Liver (tissue), 9 donors: ENCODE measurements around the gene PELO. TPM values are rescaled to one million over a fixed set of nuclear protein-coding genes. Genes with fewer than 3 reads are reported as not detected.

Experiments used
- DNase-seq: peaks from one replicate; pipeline ENCODE4 v3.0.0-alpha.2; 2017; ENCODE audit warnings: low spot score
- H3K27ac ChIP-seq, 2 donors: one replicate each; pipeline ENCODE4 v1.7.0; 2013; ENCODE audit warnings: inconsistent platforms in 2 of 2, low read length in 2 of 2, control low read depth in 1 of 2, low read depth in 1 of 2, mild to moderate bottlenecking in 1 of 2
- H3K27me3 ChIP-seq, 4 donors: one replicate each; pipeline versions ENCODE4 v1.6.1 to v1.7.0; 2013; ENCODE audit warnings: low read length in 3 of 4, inconsistent platforms in 1 of 4, mild to moderate bottlenecking in 1 of 4, moderate library complexity in 1 of 4; ENCODE audit not compliant: control insufficient read depth in 4 of 4, insufficient read depth in 4 of 4
- H3K36me3 ChIP-seq, 4 donors: one replicate each; pipeline versions ENCODE4 v1.6.1 to v1.7.0; 2013; ENCODE audit warnings: low read length in 3 of 4, mild to moderate bottlenecking in 3 of 4, low read depth in 1 of 4, moderate library complexity in 1 of 4; ENCODE audit not compliant: control insufficient read depth in 4 of 4, insufficient read depth in 3 of 4
- H3K4me1 ChIP-seq, 4 donors: one replicate each; pipeline versions ENCODE4 v1.6.1 to v1.7.0; 2013; ENCODE audit warnings: low read length in 3 of 4, mild to moderate bottlenecking in 3 of 4, moderate library complexity in 1 of 4; ENCODE audit not compliant: control insufficient read depth in 4 of 4, insufficient read depth in 4 of 4
- H3K4me3 ChIP-seq, 3 donors: one replicate each; pipeline versions ENCODE4 v1.6.1 to v1.7.0; 2013; ENCODE audit warnings: low read length in 3 of 3, control low read depth in 1 of 3, low read depth in 1 of 3, mild to moderate bottlenecking in 1 of 3
- H3K9ac ChIP-seq, 2 donors: one replicate each; pipeline ENCODE4 v1.7.0; 2013; ENCODE audit warnings: low read length in 2 of 2, mild to moderate bottlenecking in 2 of 2, moderate library complexity in 2 of 2, control low read depth in 1 of 2, low read depth in 1 of 2
- H3K9me3 ChIP-seq, 4 donors: one replicate each; pipeline versions ENCODE4 v1.6.1 to v1.7.0; 2013; ENCODE audit warnings: low read length in 3 of 4; ENCODE audit not compliant: control insufficient read depth in 4 of 4
- ATF3 ChIP-seq: IDR thresholded peaks from 2 replicates; pipeline ENCODE4 v1.6.1; 2016; ENCODE audit warnings: antibody characterized with exemption
- CTCF ChIP-seq: fragments of 150-350 bp; IDR thresholded peaks from 2 replicates; pipeline ENCODE4 v1.5.1; 2017; ENCODE audit warnings: improper control_type of control experiment, low read depth, low read length; ENCODE audit not compliant: missing input control
- EGR1 ChIP-seq, 2 donors: IDR thresholded peaks; 2 replicates each; pipeline ENCODE4 v1.6.1; 2016 to 2018; ENCODE audit warnings: antibody characterized with exemption in 2 of 2, low read depth in 2 of 2
- FOXA1 ChIP-seq: IDR thresholded peaks from 2 replicates; pipeline ENCODE4 v1.6.1; 2016; ENCODE audit warnings: antibody characterized with exemption
- FOXA2 ChIP-seq: IDR thresholded peaks from 2 replicates; pipeline ENCODE4 v1.6.1; 2016; ENCODE audit warnings: antibody characterized with exemption
- GABPA ChIP-seq, 2 donors: IDR thresholded peaks in 1 of 2; conservative IDR thresholded peaks in 1 of 2; 2 replicates each; pipeline ENCODE4 v1.6.1; 2016; ENCODE audit warnings: antibody characterized with exemption in 2 of 2, mild to moderate bottlenecking in 1 of 2, moderate library complexity in 1 of 2
- HNF4A ChIP-seq, 2 donors: conservative IDR thresholded peaks; 2 replicates each; pipeline ENCODE4 v1.6.1; 2016; ENCODE audit warnings: antibody characterized with exemption in 2 of 2, mild to moderate bottlenecking in 2 of 2
- HNF4G ChIP-seq: IDR thresholded peaks from 2 replicates; pipeline ENCODE4 v1.6.1; 2016; ENCODE audit warnings: antibody characterized with exemption
- JUND ChIP-seq, 2 donors: IDR thresholded peaks; 2 replicates each; pipeline ENCODE4 v1.6.1; 2016; ENCODE audit warnings: antibody characterized with exemption in 2 of 2
- MAX ChIP-seq: IDR thresholded peaks from 2 replicates; pipeline ENCODE4 v1.6.1; 2016; ENCODE audit warnings: antibody characterized with exemption
- NR2F2 ChIP-seq: IDR thresholded peaks from 2 replicates; pipeline ENCODE4 v1.6.1; 2016; ENCODE audit warnings: antibody characterized with exemption
- RAD21 ChIP-seq, 2 donors: IDR thresholded peaks; 2 replicates each; pipeline ENCODE4 v1.6.1; 2016; ENCODE audit warnings: antibody characterized with exemption in 2 of 2, mild to moderate bottlenecking in 2 of 2
- RXRA ChIP-seq, 2 donors: IDR thresholded peaks; 2 replicates each; pipeline ENCODE4 v1.6.1; 2017 to 2018; ENCODE audit warnings: antibody characterized with exemption in 2 of 2, mild to moderate bottlenecking in 1 of 2
- SP1 ChIP-seq: IDR thresholded peaks from 2 replicates; pipeline ENCODE4 v1.6.1; 2018; ENCODE audit warnings: antibody characterized with exemption, mild to moderate bottlenecking
- TAF1 ChIP-seq: conservative IDR thresholded peaks from 2 replicates; pipeline ENCODE4 v1.6.1; 2016; ENCODE audit warnings: antibody characterized with exemption, mild to moderate bottlenecking
- YY1 ChIP-seq: IDR thresholded peaks from 2 replicates; pipeline ENCODE4 v1.6.1; 2016; ENCODE audit warnings: antibody characterized with exemption, mild to moderate bottlenecking
- WGBS: extraction: QIAGEN DNeasy Blood & Tissue Kit; methylation state at CpG from one replicate; pipeline ENCODE4 v1.1.7; 2013; 5-methylcytosine and 5-hydroxymethylcytosine counted together
- polyA plus RNA-seq, 2 donors: library from polyadenylated mRNA; stranded (reverse) in 1 of 2; unstranded in 1 of 2; fragments of 200-250 nt in 1 of 2; fragments of >200 nt in 1 of 2; fragmentation: Nextera tagmentation in 1 of 2; extraction: Ambion mirVana in 1 of 2; gene quantifications; one replicate each; pipeline versions ENCODE4 v1.2.1 to v1.2.3, GENCODE V29; 2013 to 2015
- total RNA-seq, 2 donors: library from RNA; depleted of rRNA; stranded (reverse); fragments of >200 nt; gene quantifications; one replicate each; pipeline ENCODE4 v1.2.3, GENCODE V29; 2014
- TF ChIP-seq, protein P1 (sequence below): IDR thresholded peaks from 2 replicates; pipeline ENCODE4 v1.6.1; 2016; ENCODE audit warnings: antibody characterized with exemption, mild to moderate bottlenecking
- TF ChIP-seq, protein P2 (sequence below): IDR thresholded peaks from 2 replicates; pipeline ENCODE4 v1.6.1; 2016; ENCODE audit warnings: antibody characterized with exemption
- donor health status: healthy.
- donor health status: healthy.
- donor health status: healthy.
- donor health status: healthy.
- donor health status: healthy.

PELO gene
- total and polyA plus RNA-seq, 4 donors, result 10.1 to 24.6 (median 16.5) TPM

DNA sequence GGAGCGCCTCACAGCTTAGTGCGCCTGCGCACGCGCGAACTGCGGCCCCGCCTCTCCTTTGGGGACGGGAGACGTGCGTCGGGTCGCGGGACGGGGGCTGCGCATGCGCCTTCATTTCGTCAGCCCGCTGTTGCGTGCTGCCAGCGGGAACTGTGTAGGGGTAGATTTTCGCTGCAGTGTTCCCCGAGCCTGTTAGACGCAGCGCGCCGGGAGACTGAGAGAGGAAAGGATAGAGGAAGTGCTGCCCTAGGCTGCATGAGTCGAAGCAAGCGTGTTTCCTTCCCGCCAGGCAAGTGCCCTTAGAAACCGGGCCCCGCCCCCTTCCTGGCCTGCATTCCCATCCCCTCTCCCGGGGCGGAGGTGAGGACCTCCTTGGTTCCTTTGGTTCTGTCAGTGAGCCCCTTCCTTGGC is 12.3 kb downstream of the PELO start:
- peak in 1 of 2 donors; percentile 27 for TF ChIP-seq RXRA (IDR thresholded peaks at IDR 0.05)
- no peak for TF ChIP-seq SP1
- TF ChIP-seq FOXA1, result no peak
- peak; percentile 47 for TF ChIP-seq TAF1
- TF ChIP-seq JUND (IDR thresholded peaks at IDR 0.05), result no peak
- TF ChIP-seq MAX, result peak; percentile 55
- H3K27me3 ChIP-seq, result no peaks in the 10 kb centered on the region
- peaks cover 0 to 5% (median 0%) of the 10 kb centered on the region in 4 donors for H3K36me3 ChIP-seq
- H3K27ac ChIP-seq, result peak overlapping the region; percentile 75 to 94
- peak overlapping the region; percentile 66 to 92 (median 73) for H3K4me3 ChIP-seq
- peak; percentile 92 for DNase-seq
- under 1% methylated on average over 34 of the region's 34 CpGs for WGBS
- H3K9ac ChIP-seq, result peak overlapping the region; percentile 75 to 94
- H3K9me3 ChIP-seq, result no peaks in the 10 kb centered on the region
- H3K4me1 ChIP-seq, result peaks cover 11 to 59% (median 42%) of the 10 kb centered on the region in 4 donors

GRCh38 chr5:52800394-52801213 is 12.9 kb downstream of the PELO start:
- Histone ChIP-seq H3K27ac (peak overlapping the region; percentile 75 to 94), H3K9ac (peak overlapping the region; percentile 74 to 75), H3K9me3 (no peaks in the 10 kb centered on the region), H3K4me3 (peak overlapping the region; percentile 66 to 92 (median 73)), H3K36me3 (peaks cover 0 to 5% (median 0%) of the 10 kb centered on the region in 4 donors), H3K4me1 (peaks cover 13 to 56% (median 41%) of the 10 kb centered on the region in 4 donors), H3K27me3 (no peaks in the 10 kb centered on the region)
- WGBS, result 8% methylated on average over 31 of the region's 31 CpGs
- peak; percentile 69 for DNase-seq
- no peak for TF ChIP-seq TAF1
- no peak for TF ChIP-seq CTCF
- no peak for TF ChIP-seq ATF3
- TF ChIP-seq JUND (IDR thresholded peaks at IDR 0.05), result no peak
- TF ChIP-seq HNF4A (conservative IDR thresholded peaks at IDR 0.05), result no peak
- TF ChIP-seq GABPA (IDR thresholded peaks at IDR 0.05 in 1 of 2, conservative IDR thresholded peaks at IDR 0.05 in 1 of 2), result no peak
- TF ChIP-seq, protein P1, sequence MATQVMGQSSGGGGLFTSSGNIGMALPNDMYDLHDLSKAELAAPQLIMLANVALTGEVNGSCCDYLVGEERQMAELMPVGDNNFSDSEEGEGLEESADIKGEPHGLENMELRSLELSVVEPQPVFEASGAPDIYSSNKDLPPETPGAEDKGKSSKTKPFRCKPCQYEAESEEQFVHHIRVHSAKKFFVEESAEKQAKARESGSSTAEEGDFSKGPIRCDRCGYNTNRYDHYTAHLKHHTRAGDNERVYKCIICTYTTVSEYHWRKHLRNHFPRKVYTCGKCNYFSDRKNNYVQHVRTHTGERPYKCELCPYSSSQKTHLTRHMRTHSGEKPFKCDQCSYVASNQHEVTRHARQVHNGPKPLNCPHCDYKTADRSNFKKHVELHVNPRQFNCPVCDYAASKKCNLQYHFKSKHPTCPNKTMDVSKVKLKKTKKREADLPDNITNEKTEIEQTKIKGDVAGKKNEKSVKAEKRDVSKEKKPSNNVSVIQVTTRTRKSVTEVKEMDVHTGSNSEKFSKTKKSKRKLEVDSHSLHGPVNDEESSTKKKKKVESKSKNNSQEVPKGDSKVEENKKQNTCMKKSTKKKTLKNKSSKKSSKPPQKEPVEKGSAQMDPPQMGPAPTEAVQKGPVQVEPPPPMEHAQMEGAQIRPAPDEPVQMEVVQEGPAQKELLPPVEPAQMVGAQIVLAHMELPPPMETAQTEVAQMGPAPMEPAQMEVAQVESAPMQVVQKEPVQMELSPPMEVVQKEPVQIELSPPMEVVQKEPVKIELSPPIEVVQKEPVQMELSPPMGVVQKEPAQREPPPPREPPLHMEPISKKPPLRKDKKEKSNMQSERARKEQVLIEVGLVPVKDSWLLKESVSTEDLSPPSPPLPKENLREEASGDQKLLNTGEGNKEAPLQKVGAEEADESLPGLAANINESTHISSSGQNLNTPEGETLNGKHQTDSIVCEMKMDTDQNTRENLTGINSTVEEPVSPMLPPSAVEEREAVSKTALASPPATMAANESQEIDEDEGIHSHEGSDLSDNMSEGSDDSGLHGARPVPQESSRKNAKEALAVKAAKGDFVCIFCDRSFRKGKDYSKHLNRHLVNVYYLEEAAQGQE, result peak; percentile 32
- TF ChIP-seq RXRA (IDR thresholded peaks at IDR 0.05), result peak; percentile 28 to 54
- TF ChIP-seq NR2F2, result no peak
- no peak for TF ChIP-seq SP1
- no peak for TF ChIP-seq HNF4G
- TF ChIP-seq FOXA2, result no peak
- TF ChIP-seq MAX, result no peak
- TF ChIP-seq, protein P2, sequence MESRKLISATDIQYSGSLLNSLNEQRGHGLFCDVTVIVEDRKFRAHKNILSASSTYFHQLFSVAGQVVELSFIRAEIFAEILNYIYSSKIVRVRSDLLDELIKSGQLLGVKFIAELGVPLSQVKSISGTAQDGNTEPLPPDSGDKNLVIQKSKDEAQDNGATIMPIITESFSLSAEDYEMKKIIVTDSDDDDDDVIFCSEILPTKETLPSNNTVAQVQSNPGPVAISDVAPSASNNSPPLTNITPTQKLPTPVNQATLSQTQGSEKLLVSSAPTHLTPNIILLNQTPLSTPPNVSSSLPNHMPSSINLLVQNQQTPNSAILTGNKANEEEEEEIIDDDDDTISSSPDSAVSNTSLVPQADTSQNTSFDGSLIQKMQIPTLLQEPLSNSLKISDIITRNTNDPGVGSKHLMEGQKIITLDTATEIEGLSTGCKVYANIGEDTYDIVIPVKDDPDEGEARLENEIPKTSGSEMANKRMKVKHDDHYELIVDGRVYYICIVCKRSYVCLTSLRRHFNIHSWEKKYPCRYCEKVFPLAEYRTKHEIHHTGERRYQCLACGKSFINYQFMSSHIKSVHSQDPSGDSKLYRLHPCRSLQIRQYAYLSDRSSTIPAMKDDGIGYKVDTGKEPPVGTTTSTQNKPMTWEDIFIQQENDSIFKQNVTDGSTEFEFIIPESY, result no peak
- TF ChIP-seq RAD21 (IDR thresholded peaks at IDR 0.05), result no peak
- TF ChIP-seq YY1, result peak; percentile 54
- no peak for TF ChIP-seq FOXA1
- no peak for TF ChIP-seq EGR1 (IDR thresholded peaks at IDR 0.05; ENCODE audit: low read depth in 2 of 2)
